Measurements from ENCODE around the gene AHCYL2. TPM values are rescaled to one million over a fixed set of nuclear protein-coding genes. Genes with fewer than 3 reads are reported as not detected.
"Not testable (repeated sequence)": the region's sequence is repeated elsewhere in the genome, so short reads cannot be mapped to it uniquely, and the experiment has no call there.

The AHCYL2 gene
- total RNA-seq, 1 donor from 2014 or later = 14.7 TPM

GRCh38 chr7:129367349-129367699 is 142.5 kb downstream of the AHCYL2 start:
- Mint-ChIP-seq H3K27ac (ENCODE audit: unreplicated experiment) (no peak overlapping the region), H3K9me3 (ENCODE audit: unreplicated experiment) (no peaks in the 10 kb centered on the region)

GRCh38 chr7:129367700-129368388 is 143.0 kb downstream of the AHCYL2 start:
- Histone ChIP-seq H3K9ac (ENCODE audit: low read length) (no peak overlapping the region), H3K36me3 (ENCODE audit: insufficient read depth, low read length) (no peaks in the 10 kb centered on the region), H2AFZ (ENCODE audit: low read depth, low read length) (no peak overlapping the region), H3K9me3 (ENCODE audit: insufficient read depth, low read depth, low read length) (no peaks in the 10 kb centered on the region), H3K4me1 (ENCODE audit: insufficient read depth, low read length) (no peaks in the 10 kb centered on the region), H3K79me2 (ENCODE audit: insufficient read depth, low read length) (no peaks in the 10 kb centered on the region), H3K4me3 (ENCODE audit: insufficient read depth, low read depth, low read length) (no peak overlapping the region), H3K4me2 (ENCODE audit: low read length) (peak overlapping the region; percentile 54), H3K27me3 (ENCODE audit: insufficient read depth, low read length) (no peaks in the 10 kb centered on the region), H3K27ac (ENCODE audit: low read depth, low read length) (no peak overlapping the region), H4K20me1 (ENCODE audit: insufficient read depth, low read length) (peaks cover 4% of the 10 kb centered on the region)
- Mint-ChIP-seq H3K4me1 (ENCODE audit: low read depth, unreplicated experiment) (peaks cover 5% of the 10 kb centered on the region), H3K27ac (ENCODE audit: unreplicated experiment) (no peak overlapping the region), H3K36me3 (ENCODE audit: low read depth, unreplicated experiment) (no peaks in the 10 kb centered on the region), H3K9me3 (ENCODE audit: unreplicated experiment) (no peaks in the 10 kb centered on the region), H3K4me3 (ENCODE audit: unreplicated experiment) (no peak overlapping the region), H3K27me3 (ENCODE audit: low read depth, unreplicated experiment) (no peaks in the 10 kb centered on the region)
- FAIRE-seq = no peak
- peak; percentile 23 for DNase-seq (ENCODE audit: low read depth)
- TF ChIP-seq CTCF (IDR thresholded peaks at IDR 0.05; ENCODE audit: insufficient read depth, low read depth, low read length) (peak; percentile 91), EZH2 (IDR thresholded peaks at IDR 0.05; ENCODE audit: insufficient read depth, low read length) (no peak)

More at GRCh38 chr7:129367349-129367699, 142.5 kb downstream of the AHCYL2 start:
- no peaks in the 10 kb centered on the region for H3K36me3 ChIP-seq (ENCODE audit: insufficient read depth, low read length)
- H3K79me2 ChIP-seq (ENCODE audit: insufficient read depth, low read length) = no peaks in the 10 kb centered on the region
- Mint-ChIP-seq H3K4me3 (ENCODE audit: unreplicated experiment) (no peak overlapping the region), H3K4me1 (ENCODE audit: low read depth, unreplicated experiment) (peaks cover 5% of the 10 kb centered on the region), H3K36me3 (ENCODE audit: low read depth, unreplicated experiment) (no peaks in the 10 kb centered on the region), H3K27me3 (ENCODE audit: low read depth, unreplicated experiment) (no peaks in the 10 kb centered on the region)
- no peak for DNase-seq (ENCODE audit: low read depth)
- H3K9ac ChIP-seq (ENCODE audit: low read length) = no peak overlapping the region
- no peak overlapping the region for H3K4me3 ChIP-seq (ENCODE audit: insufficient read depth, low read depth, low read length)
- peaks cover 4% of the 10 kb centered on the region for H4K20me1 ChIP-seq (ENCODE audit: insufficient read depth, low read length)
- FAIRE-seq = no peak
- no peaks in the 10 kb centered on the region for H3K4me1 ChIP-seq (ENCODE audit: insufficient read depth, low read length)
- H2AFZ ChIP-seq (ENCODE audit: low read depth, low read length) = no peak overlapping the region
- H3K27me3 ChIP-seq (ENCODE audit: insufficient read depth, low read length) = no peaks in the 10 kb centered on the region
- H3K9me3 ChIP-seq (ENCODE audit: insufficient read depth, low read depth, low read length) = no peaks in the 10 kb centered on the region
- H3K27ac ChIP-seq (ENCODE audit: low read depth, low read length) = no peak overlapping the region
- H3K4me2 ChIP-seq (ENCODE audit: low read length) = no peak overlapping the region
- TF ChIP-seq EZH2 (IDR thresholded peaks at IDR 0.05; ENCODE audit: insufficient read depth, low read length) (no peak), CTCF (IDR thresholded peaks at IDR 0.05; ENCODE audit: insufficient read depth, low read depth, low read length) (no peak)

GRCh38 chr7:129368389-129368986 is 143.7 kb downstream of the AHCYL2 start:
- Histone ChIP-seq H3K27ac (ENCODE audit: low read depth, low read length) (no peak overlapping the region), H3K4me3 (ENCODE audit: insufficient read depth, low read depth, low read length) (no peak overlapping the region), H3K4me2 (ENCODE audit: low read length) (no peak overlapping the region), H2AFZ (ENCODE audit: low read depth, low read length) (no peak overlapping the region), H3K4me1 (ENCODE audit: insufficient read depth, low read length) (no peaks in the 10 kb centered on the region), H3K9ac (ENCODE audit: low read length) (no peak overlapping the region), H3K36me3 (ENCODE audit: insufficient read depth, low read length) (no peaks in the 10 kb centered on the region), H3K79me2 (ENCODE audit: insufficient read depth, low read length) (no peaks in the 10 kb centered on the region), H3K9me3 (ENCODE audit: insufficient read depth, low read depth, low read length) (no peaks in the 10 kb centered on the region), H3K27me3 (ENCODE audit: insufficient read depth, low read length) (no peaks in the 10 kb centered on the region), H4K20me1 (ENCODE audit: insufficient read depth, low read length) (peaks cover 4% of the 10 kb centered on the region)
- H3K9me3 Mint-ChIP-seq (ENCODE audit: unreplicated experiment) = no peaks in the 10 kb centered on the region
- H3K36me3 Mint-ChIP-seq (ENCODE audit: low read depth, unreplicated experiment) = no peaks in the 10 kb centered on the region
- no peak overlapping the region for H3K4me3 Mint-ChIP-seq (ENCODE audit: unreplicated experiment)
- TF ChIP-seq CTCF (IDR thresholded peaks at IDR 0.05; ENCODE audit: insufficient read depth, low read depth, low read length) (no peak), EZH2 (IDR thresholded peaks at IDR 0.05; ENCODE audit: insufficient read depth, low read length) (no peak)
- peaks cover 5% of the 10 kb centered on the region for H3K4me1 Mint-ChIP-seq (ENCODE audit: low read depth, unreplicated experiment)
- no peaks in the 10 kb centered on the region for H3K27me3 Mint-ChIP-seq (ENCODE audit: low read depth, unreplicated experiment)
- H3K27ac Mint-ChIP-seq (ENCODE audit: unreplicated experiment) = no peak overlapping the region
- no peak for FAIRE-seq
- no peak for DNase-seq (ENCODE audit: low read depth)

- H3K9me3 Mint-ChIP-seq (ENCODE audit: unreplicated experiment); H3K79me2 ChIP-seq (ENCODE audit: insufficient read depth, low read length); H2AFZ ChIP-seq (ENCODE audit: low read depth, low read length); H3K4me2 ChIP-seq (ENCODE audit: low read length); FAIRE-seq; H3K27me3 ChIP-seq (ENCODE audit: insufficient read depth, low read length); H4K20me1 ChIP-seq (ENCODE audit: insufficient read depth, low read length); H3K4me3 ChIP-seq (ENCODE audit: insufficient read depth, low read depth, low read length); H3K9me3 ChIP-seq (ENCODE audit: insufficient read depth, low read depth, low read length); H3K9ac ChIP-seq (ENCODE audit: low read length); DNase-seq (ENCODE audit: low read depth); H3K4me1 Mint-ChIP-seq (ENCODE audit: low read depth, unreplicated experiment); H3K4me1 ChIP-seq (ENCODE audit: insufficient read depth, low read length); H3K4me3 Mint-ChIP-seq (ENCODE audit: unreplicated experiment); H3K27ac ChIP-seq (ENCODE audit: low read depth, low read length); H3K36me3 Mint-ChIP-seq (ENCODE audit: low read depth, unreplicated experiment); H3K27ac Mint-ChIP-seq (ENCODE audit: unreplicated experiment); H3K27me3 Mint-ChIP-seq (ENCODE audit: low read depth, unreplicated experiment); H3K36me3 ChIP-seq (ENCODE audit: insufficient read depth, low read length): not testable (repeated sequence)
These were observed 144.6 kb downstream of the AHCYL2 start for GRCh38 chr7:129369447-129369846.

Measured in astrocyte (in vitro differentiated cells and primary cell).